ENCODE measurements around the gene FCER2. TPM values are rescaled to one million over a fixed set of nuclear protein-coding genes. Genes with fewer than 3 reads are reported as not detected.

FCER2 gene
- total and polyA plus RNA-seq, 2 of the 4 experiments (the other 2 are of a cell fraction) = not detected

- DNase-seq (no peak), ATAC-seq (ENCODE audit: low read depth) (no peak)
- no peak overlapping the region for H2AFZ ChIP-seq (replicated peaks; ENCODE audit: low read length, poor library complexity)
- H3K79me1 ChIP-seq (ENCODE audit: low read depth in 1 of 2, low read length in 2 of 2) = no peaks in the 10 kb centered on the region
- no peak overlapping the region for H3K4ac ChIP-seq (ENCODE audit: low read depth, low read length)
- H3K56ac ChIP-seq (ENCODE audit: extremely low read depth, insufficient read depth, low read length) = no peak overlapping the region
- H3K4me3 ChIP-seq (ENCODE audit: insufficient read depth, low read depth, low read length) = no peak overlapping the region
- H3K4me1 ChIP-seq (ENCODE audit: control insufficient read depth, insufficient read depth, low read length) = no peaks in the 10 kb centered on the region
- H2BK20ac ChIP-seq (ENCODE audit: low read depth, low read length) = no peak overlapping the region
- no peak for TF ChIP-seq FOS (IDR thresholded peaks at IDR 0.05; ENCODE audit: low read depth, low read length)
- TF ChIP-seq RCOR1 (IDR thresholded peaks at IDR 0.05; ENCODE audit: insufficient replicate concordance, low read length) = no peak
- no peak for TF ChIP-seq MAFK (IDR thresholded peaks at IDR 0.05; ENCODE audit: low read depth, low read length)
- no peak for TF ChIP-seq RAD21 (IDR thresholded peaks at IDR 0.05; ENCODE audit: low read length)
- no peak for TF ChIP-seq CEBPB (IDR thresholded peaks at IDR 0.05; ENCODE audit: low read depth, low read length)
- TF ChIP-seq, protein P1, sequence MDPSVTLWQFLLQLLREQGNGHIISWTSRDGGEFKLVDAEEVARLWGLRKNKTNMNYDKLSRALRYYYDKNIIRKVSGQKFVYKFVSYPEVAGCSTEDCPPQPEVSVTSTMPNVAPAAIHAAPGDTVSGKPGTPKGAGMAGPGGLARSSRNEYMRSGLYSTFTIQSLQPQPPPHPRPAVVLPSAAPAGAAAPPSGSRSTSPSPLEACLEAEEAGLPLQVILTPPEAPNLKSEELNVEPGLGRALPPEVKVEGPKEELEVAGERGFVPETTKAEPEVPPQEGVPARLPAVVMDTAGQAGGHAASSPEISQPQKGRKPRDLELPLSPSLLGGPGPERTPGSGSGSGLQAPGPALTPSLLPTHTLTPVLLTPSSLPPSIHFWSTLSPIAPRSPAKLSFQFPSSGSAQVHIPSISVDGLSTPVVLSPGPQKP (IDR thresholded peaks at IDR 0.05; ENCODE audit: borderline replicate concordance, low read depth, low read length) = no peak
- no peak for TF ChIP-seq NFE2L2 (IDR thresholded peaks at IDR 0.05; ENCODE audit: low read depth, low read length)
- no peak for TF ChIP-seq MXI1 (IDR thresholded peaks at IDR 0.05; ENCODE audit: borderline replicate concordance, low read depth, low read length)
- no peak for TF ChIP-seq SMC3 (IDR thresholded peaks at IDR 0.05; ENCODE audit: low read depth, low read length)
- no peak for TF ChIP-seq CHD1 (IDR thresholded peaks at IDR 0.05; ENCODE audit: low read depth, low read length)
- TF ChIP-seq POLR2A (IDR thresholded peaks at IDR 0.05; ENCODE audit: low read depth, low read length) = no peak
- TF ChIP-seq, protein P2, sequence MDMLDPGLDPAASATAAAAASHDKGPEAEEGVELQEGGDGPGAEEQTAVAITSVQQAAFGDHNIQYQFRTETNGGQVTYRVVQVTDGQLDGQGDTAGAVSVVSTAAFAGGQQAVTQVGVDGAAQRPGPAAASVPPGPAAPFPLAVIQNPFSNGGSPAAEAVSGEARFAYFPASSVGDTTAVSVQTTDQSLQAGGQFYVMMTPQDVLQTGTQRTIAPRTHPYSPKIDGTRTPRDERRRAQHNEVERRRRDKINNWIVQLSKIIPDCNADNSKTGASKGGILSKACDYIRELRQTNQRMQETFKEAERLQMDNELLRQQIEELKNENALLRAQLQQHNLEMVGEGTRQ (IDR thresholded peaks at IDR 0.05; ENCODE audit: low read depth, low read length) = no peak
- TF ChIP-seq MAZ (IDR thresholded peaks at IDR 0.05; ENCODE audit: borderline replicate concordance, low read depth, low read length) = no peak
- no peak for TF ChIP-seq RFX5 (IDR thresholded peaks at IDR 0.05; ENCODE audit: low read depth, low read length)
- no peak for TF ChIP-seq BHLHE40 (IDR thresholded peaks at IDR 0.05; ENCODE audit: low read depth, low read length)
- no peak overlapping the region for H3K14ac ChIP-seq (replicated peaks; ENCODE audit: low read depth, low read length)
- no peak overlapping the region for H4K5ac ChIP-seq (ENCODE audit: low read depth, low read length)
- no peak overlapping the region for H4K8ac ChIP-seq (ENCODE audit: low read depth in 2 of 2, low read length in 2 of 2)
- no peak overlapping the region for H4K91ac ChIP-seq (ENCODE audit: insufficient read depth, low read depth, low read length)
- no peaks in the 10 kb centered on the region for H3K9me1 ChIP-seq (ENCODE audit: insufficient read depth, low read length)
- H2BK120ac ChIP-seq (ENCODE audit: low read depth, low read length) = no peak overlapping the region
- POLR2A ChIA-PET (ENCODE audit: unreplicated experiment) = no interaction called here
- H2AK9ac ChIP-seq (replicated peaks; ENCODE audit: low read depth, low read length, poor library complexity) = no peak overlapping the region
- peaks cover 10% of the 10 kb centered on the region; the same call in 1 of the 2 replicates for H4K20me1 ChIP-seq (ENCODE audit: insufficient read depth, low read length)
- peaks cover 3% of the 10 kb centered on the region; the same call in 1 of the 2 replicates for H3K27me3 ChIP-seq (ENCODE audit: control insufficient read depth, insufficient read depth, low read length)
- no TSS peak for BruUV-seq (replicated peaks)
- no peaks in the 10 kb centered on the region for H3K36me3 ChIP-seq (ENCODE audit: control insufficient read depth, insufficient read depth, low read length)
- H3K9ac ChIP-seq (ENCODE audit: low read depth, low read length) = no peak overlapping the region
- WGBS, 2 experiments (ENCODE audit: extremely low coverage in 2 of 2, insufficient read length in 1 of 2) = 20% methylated on average over 5 of the region's 23 CpGs; no CpG with 5 or more reads in 1 of the 2 experiments
- in situ Hi-C loops (cut with MboI; ENCODE audit: low sequenced_read_pairs) (loop anchor here (10.0 kb wide), 1 partner anchor 106 kb away; no protein-coding TSS in a partner anchor), dilution Hi-C loops (cut with HindIII; ENCODE audit: low sequenced_read_pairs, unreplicated experiment) (no loop called here), intact Hi-C loops (cut with micrococcal nuclease) (no loop called here)
- no peak overlapping the region for H3K23ac ChIP-seq (ENCODE audit: low read depth, low read length)
- CTCF ChIA-PET = no interaction called here
- H3K9me3 ChIP-seq (ENCODE audit: control insufficient read depth, insufficient read depth, low read length) = peaks cover 2% of the 10 kb centered on the region; the same call in 1 of the 2 replicates
- no peak overlapping the region for H2AK5ac ChIP-seq (ENCODE audit: low read depth, low read length)
- H3K18ac ChIP-seq (ENCODE audit: low read depth, low read length) = no peak overlapping the region
- H3K27ac ChIP-seq (ENCODE audit: insufficient read depth, low read length) = no peak overlapping the region
- H3K4me2 ChIP-seq (ENCODE audit: low read depth, low read length) = no peak overlapping the region
- no peak overlapping the region for H2BK15ac ChIP-seq (ENCODE audit: low read depth, low read length)
- no peak overlapping the region for H2BK5ac ChIP-seq (ENCODE audit: low read depth, low read length, poor library complexity, severe bottlenecking)
These were observed 12.8 kb downstream of the FCER2 start for GRCh38 chr19:7689165-7689564.
